ENCODE data around the gene OCIAD1.

Gene OCIAD1

DNA sequence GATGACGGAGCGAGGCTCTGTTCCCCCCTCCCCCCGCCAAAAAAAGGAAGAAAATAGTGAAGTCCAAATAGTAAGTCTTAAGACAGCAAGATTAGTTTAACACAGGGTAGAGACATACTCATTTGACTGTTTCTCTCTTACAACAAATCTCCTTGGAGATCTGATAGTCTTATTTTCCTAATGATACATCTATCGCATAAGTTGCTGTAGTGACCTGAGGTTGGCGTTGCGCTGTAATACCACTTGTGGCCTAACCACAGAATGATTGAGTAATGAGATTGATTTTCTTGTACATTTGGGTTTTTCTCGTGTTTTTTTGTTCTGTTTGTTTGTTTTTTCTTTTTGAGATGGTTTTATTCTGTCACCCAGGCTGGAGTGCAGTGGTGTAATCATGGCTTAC lies 27.2 kb downstream of the OCIAD1 start:
- TF ChIP-seq, protein P1, sequence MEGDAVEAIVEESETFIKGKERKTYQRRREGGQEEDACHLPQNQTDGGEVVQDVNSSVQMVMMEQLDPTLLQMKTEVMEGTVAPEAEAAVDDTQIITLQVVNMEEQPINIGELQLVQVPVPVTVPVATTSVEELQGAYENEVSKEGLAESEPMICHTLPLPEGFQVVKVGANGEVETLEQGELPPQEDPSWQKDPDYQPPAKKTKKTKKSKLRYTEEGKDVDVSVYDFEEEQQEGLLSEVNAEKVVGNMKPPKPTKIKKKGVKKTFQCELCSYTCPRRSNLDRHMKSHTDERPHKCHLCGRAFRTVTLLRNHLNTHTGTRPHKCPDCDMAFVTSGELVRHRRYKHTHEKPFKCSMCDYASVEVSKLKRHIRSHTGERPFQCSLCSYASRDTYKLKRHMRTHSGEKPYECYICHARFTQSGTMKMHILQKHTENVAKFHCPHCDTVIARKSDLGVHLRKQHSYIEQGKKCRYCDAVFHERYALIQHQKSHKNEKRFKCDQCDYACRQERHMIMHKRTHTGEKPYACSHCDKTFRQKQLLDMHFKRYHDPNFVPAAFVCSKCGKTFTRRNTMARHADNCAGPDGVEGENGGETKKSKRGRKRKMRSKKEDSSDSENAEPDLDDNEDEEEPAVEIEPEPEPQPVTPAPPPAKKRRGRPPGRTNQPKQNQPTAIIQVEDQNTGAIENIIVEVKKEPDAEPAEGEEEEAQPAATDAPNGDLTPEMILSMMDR (IDR thresholded peaks at IDR 0.05): no peak

DNA sequence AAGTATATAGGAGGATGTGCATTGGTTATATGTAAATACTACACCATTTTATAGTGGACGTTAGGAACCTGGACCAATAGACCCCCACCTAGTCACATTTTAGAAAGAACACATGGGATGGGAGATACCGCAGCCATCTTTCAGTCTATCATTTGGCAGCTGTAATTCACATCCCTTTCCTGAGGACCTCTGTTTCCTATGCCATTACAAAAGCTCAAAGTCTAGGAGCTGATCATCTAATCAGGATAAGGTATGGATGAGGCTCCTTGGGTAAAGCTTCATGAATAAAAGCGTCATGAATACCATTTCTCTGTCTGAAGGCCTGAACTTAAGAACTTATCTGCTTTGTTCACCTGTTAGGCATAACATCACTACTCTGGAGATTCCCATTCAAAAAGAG lies 31.1 kb downstream of the OCIAD1 start:
- TF ChIP-seq, protein P1 (IDR thresholded peaks at IDR 0.05): no peak

DNA sequence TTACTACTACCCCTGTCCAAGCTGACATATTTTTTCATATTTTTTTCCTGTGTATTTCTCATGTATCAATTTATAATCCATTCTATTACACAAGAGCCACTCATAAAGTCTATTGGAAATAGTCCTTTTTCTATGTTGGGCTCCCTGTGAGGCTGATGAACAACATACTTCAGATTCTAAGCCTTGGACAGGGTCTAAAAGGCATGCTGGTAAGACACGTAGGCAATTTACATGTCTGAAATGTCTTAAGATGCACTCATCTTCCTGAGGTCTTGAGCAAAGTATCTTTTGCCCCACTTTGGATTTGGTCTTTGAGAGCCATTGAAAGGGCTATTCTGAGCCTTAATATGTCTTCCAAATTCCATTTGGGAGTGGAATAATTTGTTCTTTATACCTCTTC lies 31.8 kb downstream of the OCIAD1 start:
- TF ChIP-seq, protein P1 (IDR thresholded peaks at IDR 0.05): no peak

DNA sequence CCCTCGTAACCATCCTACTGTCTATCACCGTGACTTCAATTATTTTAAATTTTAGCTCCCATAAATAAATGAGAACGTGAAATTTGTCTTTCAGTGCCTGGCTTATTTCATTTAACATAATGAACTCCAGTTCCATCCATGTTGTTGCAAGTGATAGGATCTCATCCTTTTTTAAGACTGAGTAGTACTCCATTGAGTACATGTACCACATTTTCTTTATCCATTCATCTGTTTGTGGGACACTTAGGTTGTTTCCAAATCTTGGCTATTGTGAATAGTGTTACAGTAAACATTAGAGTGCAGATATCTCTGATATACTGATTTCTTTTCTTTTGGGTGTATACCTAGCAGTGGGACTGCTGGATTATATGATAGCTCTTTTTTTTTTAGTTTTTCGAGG lies 32.8 kb downstream of the OCIAD1 start:
- TF ChIP-seq, protein P1 (IDR thresholded peaks at IDR 0.05): no peak

DNA sequence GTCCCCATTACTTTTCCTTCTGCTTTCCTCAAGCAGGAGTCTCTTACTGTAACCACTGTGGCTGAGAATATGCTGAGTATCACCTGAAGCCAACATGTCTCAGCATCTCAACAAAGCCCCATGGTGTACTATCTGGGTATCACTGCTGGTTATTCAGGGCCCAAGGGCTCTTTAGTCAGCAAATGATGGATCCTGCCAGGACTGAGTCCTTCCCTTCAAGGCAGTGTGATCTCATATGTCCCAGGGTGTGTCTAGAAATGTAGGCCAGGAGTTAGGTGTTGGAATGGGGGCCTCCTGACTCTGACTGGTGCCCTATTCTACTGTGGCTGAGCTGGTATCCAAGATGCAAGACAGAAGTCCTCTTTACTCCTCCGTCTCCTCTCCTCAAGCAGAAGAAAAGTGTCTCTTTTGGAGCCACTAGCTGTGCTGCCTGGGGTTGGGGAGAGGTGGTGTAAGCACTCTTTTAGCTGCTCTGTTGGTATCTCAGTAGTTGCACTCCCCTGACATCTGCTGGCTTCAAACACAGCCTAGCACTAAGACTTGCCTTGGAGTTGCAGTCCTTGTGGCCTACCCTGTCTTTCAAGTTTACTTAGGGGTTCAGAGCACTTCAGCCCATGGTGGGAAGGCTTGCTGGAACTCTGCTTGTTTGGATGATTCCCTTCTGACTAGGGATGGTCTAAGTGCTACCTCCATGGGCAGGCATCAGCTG lies 47.1 kb downstream of the OCIAD1 start:
- TF ChIP-seq, protein P1 (IDR thresholded peaks at IDR 0.05): no peak

DNA sequence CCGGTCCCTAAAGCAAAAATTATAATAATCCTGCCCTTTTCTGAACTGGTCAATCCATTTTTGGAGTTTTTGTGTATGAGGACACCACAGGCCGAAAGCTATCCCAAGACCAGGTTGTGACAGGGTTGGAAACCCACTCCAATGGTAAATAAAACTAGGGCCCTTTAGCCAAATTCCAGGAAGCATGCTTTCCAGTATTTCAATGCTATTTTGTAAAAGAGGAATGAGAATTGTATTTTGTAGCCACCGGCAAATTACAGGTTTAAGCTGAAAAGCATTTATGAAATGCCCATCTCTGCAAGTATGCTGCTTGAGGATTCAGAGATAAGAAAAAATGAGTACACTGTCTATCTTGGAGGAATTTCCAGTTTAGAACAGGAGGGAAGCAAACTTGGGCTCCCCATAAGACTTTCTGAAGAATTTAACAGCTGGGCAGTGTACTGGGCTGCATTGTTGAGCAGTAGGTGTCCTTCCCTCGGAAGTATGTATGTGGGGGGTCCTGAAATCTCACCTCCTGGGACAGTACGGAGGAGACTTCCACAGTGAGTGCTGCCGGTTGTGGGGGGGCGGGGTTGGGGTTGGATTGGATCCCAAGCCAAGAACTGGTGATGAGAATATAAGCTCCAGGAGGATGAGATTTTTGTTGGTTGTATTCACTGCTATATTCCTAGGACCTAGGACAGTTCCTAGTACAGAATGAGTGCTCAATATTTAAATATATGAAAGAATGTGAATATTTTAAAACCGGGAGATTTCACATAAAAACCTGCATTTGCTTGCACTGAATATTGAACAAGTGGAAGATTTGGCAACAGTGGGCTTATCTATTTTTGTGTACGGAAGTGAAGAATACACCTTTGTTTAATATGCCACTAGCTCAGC lies 48.9 kb downstream of the OCIAD1 start:
- TF ChIP-seq, protein P1 (IDR thresholded peaks at IDR 0.05): no peak

DNA sequence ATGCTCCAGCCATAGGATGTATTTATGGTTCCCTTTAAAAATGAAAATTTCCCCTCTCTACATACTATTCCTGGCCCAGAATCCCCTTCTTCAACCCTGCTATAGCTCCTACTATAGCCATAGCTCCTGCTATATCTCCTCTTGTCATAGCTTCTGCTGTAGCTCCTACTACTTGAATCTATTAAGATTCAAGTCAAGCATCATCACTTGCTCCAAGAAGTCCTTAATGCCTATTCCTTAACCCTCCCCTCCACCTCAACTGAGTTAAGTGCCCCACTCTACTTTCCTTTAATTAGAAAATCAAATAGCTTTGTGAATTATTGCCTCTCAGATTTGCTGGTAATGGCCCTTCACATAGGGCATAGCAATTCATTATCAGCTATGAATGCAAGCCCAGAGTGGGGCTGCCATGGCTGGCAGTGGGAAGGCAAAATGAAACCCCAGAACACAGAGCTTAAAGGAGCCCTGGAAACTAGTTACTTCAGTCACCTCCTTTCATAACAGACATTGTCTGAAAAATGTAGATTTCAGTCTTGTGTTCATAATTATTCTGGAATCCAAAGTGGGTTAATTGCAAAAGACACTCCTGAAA lies 60.2 kb downstream of the OCIAD1 start:
- TF ChIP-seq, protein P1 (IDR thresholded peaks at IDR 0.05): no peak

Measured in LNCAP (cell line).